Naive thymus-derived CD8-positive, alpha-beta T cell (primary cell): Measurements from ENCODE around the gene TSKS. TPM values are rescaled to one million over a fixed set of nuclear protein-coding genes. Genes with fewer than 3 reads are reported as not detected.

Experiments used
- microRNA-seq: library from miRNA; unstranded; fragments of <30 nt; microRNA quantifications from one replicate; pipeline ENCODE4 v1.2.0, GENCODE V29; 2022; ENCODE audit warnings: borderline microRNAs expressed
- polyA plus RNA-seq, 3 donors: library from polyadenylated mRNA; unstranded; fragments of 300-500 nt; fragmentation: Illumina TruSeq; gene quantifications; one replicate each; pipeline ENCODE4 v1.2.3, GENCODE V29; 2021
- total RNA-seq, 8 experiments: library from RNA in 2 of 8; stranded (reverse) in 2 of 8; gene quantifications; one replicate each; pipeline ENCODE4 v1.2.3 and lab custom pipeline; 2021 to 2026

The TSKS gene
- total and polyA plus RNA-seq, 5 experiments from 2014 or later = 0.17 to 4.8 (median 1.2) TPM

Small RNA genes lying within 50 kb of the gene (microRNA-seq; reads per million reads assigned to microRNA genes)
- not detected for gene MIR6799

Other genes starting within 250 kb of the TSKS start
- 1 to 10 TPM; 1.6 to 3.6 TPM for gene RCN3, start 235.3 kb downstream of the TSKS start, total RNA-seq
- 1 to 10 TPM; 1.5 to 4.5 (median 2.8) TPM for gene RCN3, start 235.3 kb downstream of the TSKS start, polyA plus RNA-seq
- gene NOSIP, start 182.8 kb downstream of the TSKS start, total RNA-seq = 100 to 1,000 TPM; 162 to 173 TPM
- 100 to 1,000 TPM; 662 to 854 (median 844) TPM for gene NOSIP, start 182.8 kb downstream of the TSKS start, polyA plus RNA-seq
- gene PRRG2, start 182.0 kb downstream of the TSKS start, total RNA-seq = 1 to 10 TPM; 1.9 to 2.4 TPM
- gene PRRG2, start 182.0 kb downstream of the TSKS start, polyA plus RNA-seq = under 1 TPM; 0.28 to 0.34 (median 0.32) TPM
- gene PRR12, start 172.1 kb downstream of the TSKS start, total RNA-seq = 10 to 100 TPM; 61.6 to 62.1 TPM
- gene PRR12, start 172.1 kb downstream of the TSKS start, polyA plus RNA-seq = under 1 TPM; 0.24 to 0.69 (median 0.37) TPM
- gene RRAS, start 123.2 kb downstream of the TSKS start, total RNA-seq = 10 to 100 TPM; 10.4 to 12.7 TPM
- gene RRAS, start 123.2 kb downstream of the TSKS start, polyA plus RNA-seq = 10 to 100 TPM; 21.8 to 30.2 (median 28.4) TPM
- gene SCAF1, start 121.1 kb downstream of the TSKS start, total RNA-seq = 10 to 100 TPM; 51.0 to 62.3 TPM
- 1 to 10 TPM; 1.1 to 2.5 (median 1.2) TPM for gene SCAF1, start 121.1 kb downstream of the TSKS start, polyA plus RNA-seq
- gene IRF3, start 97.4 kb downstream of the TSKS start, total RNA-seq = 100 to 1,000 TPM; 279 to 303 TPM
- 10 to 100 TPM; 54.6 to 76.1 (median 65.1) TPM for gene IRF3, start 97.4 kb downstream of the TSKS start, polyA plus RNA-seq
- 10 to 100 TPM; 22.5 to 24.0 TPM for gene BCL2L12, start 97.4 kb downstream of the TSKS start, total RNA-seq
- 10 to 100 TPM; 19.3 to 20.6 (median 19.6) TPM for gene BCL2L12, start 97.4 kb downstream of the TSKS start, polyA plus RNA-seq
- 100 to 1,000 TPM in 1 of 2 experiments, 10 to 100 TPM in 1; 97.4 to 100 TPM for gene PRMT1, start 86.0 kb downstream of the TSKS start, total RNA-seq
- gene PRMT1, start 86.0 kb downstream of the TSKS start, polyA plus RNA-seq = 100 to 1,000 TPM; 150 to 162 (median 158) TPM
- 1 to 10 TPM; 3.5 to 5.1 TPM for gene ADM5, start 73.7 kb downstream of the TSKS start, total RNA-seq
- gene ADM5, start 73.7 kb downstream of the TSKS start, polyA plus RNA-seq = under 1 TPM in 2 of 3 donors, not detected in 1; 0.14 to 0.53 TPM
- 1 to 10 TPM; 2.3 to 2.7 TPM for gene CPT1C, start 72.2 kb downstream of the TSKS start, total RNA-seq
- gene CPT1C, start 72.2 kb downstream of the TSKS start, polyA plus RNA-seq = under 1 TPM; 0.19 to 0.54 (median 0.40) TPM
- gene AP2A1, start 3.7 kb upstream of the TSKS start, total RNA-seq = 10 to 100 TPM; 56.1 to 57.8 TPM
- gene AP2A1, start 3.7 kb upstream of the TSKS start, polyA plus RNA-seq = 1 to 10 TPM; 4.5 to 6.5 (median 4.9) TPM
- 10 to 100 TPM; 23.0 to 28.8 TPM for gene FUZ, start 50.0 kb upstream of the TSKS start, total RNA-seq
- 1 to 10 TPM; 5.4 to 7.5 (median 7.0) TPM for gene FUZ, start 50.0 kb upstream of the TSKS start, polyA plus RNA-seq
- gene MED25, start 55.0 kb upstream of the TSKS start, total RNA-seq = 10 to 100 TPM; 39.8 to 43.2 TPM
- gene MED25, start 55.0 kb upstream of the TSKS start, polyA plus RNA-seq = 10 to 100 TPM in 2 of 3 donors, 1 to 10 TPM in 1; 7.5 to 19.2 (median 13.1) TPM
- gene PTOV1, start 87.9 kb upstream of the TSKS start, total RNA-seq = 100 to 1,000 TPM; 178 to 186 TPM
- gene PTOV1, start 87.9 kb upstream of the TSKS start, polyA plus RNA-seq = 10 to 100 TPM; 42.9 to 67.4 (median 50.9) TPM
- gene PNKP, start 104.3 kb upstream of the TSKS start, total RNA-seq = 100 to 1,000 TPM; 170 to 176 TPM
- 10 to 100 TPM; 21.1 to 24.3 (median 21.4) TPM for gene PNKP, start 104.3 kb upstream of the TSKS start, polyA plus RNA-seq
- 10 to 100 TPM; 28.4 to 30.4 TPM for gene AKT1S1, start 114.0 kb upstream of the TSKS start, total RNA-seq
- 1 to 10 TPM; 2.6 to 4.5 (median 3.9) TPM for gene AKT1S1, start 114.0 kb upstream of the TSKS start, polyA plus RNA-seq
- gene TBC1D17, start 114.4 kb upstream of the TSKS start, total RNA-seq = 10 to 100 TPM; 92.7 to 94.0 TPM
- 10 to 100 TPM in 2 of 3 donors, 1 to 10 TPM in 1; 8.1 to 17.7 (median 11.3) TPM for gene TBC1D17, start 114.4 kb upstream of the TSKS start, polyA plus RNA-seq
- gene IL4I1, start 133.6 kb upstream of the TSKS start, total RNA-seq = 1 to 10 TPM in 1 of 2 experiments, under 1 TPM in 1; 0.85 to 1.1 TPM
- gene IL4I1, start 133.6 kb upstream of the TSKS start, polyA plus RNA-seq = under 1 TPM; 0.24 to 0.26 (median 0.25) TPM
- 1 to 10 TPM; 8.4 to 9.2 TPM for gene ATF5, start 165.9 kb upstream of the TSKS start, total RNA-seq
- gene ATF5, start 165.9 kb upstream of the TSKS start, polyA plus RNA-seq = under 1 TPM; 0.71 to 0.97 (median 0.84) TPM
- gene NUP62, start 166.2 kb upstream of the TSKS start, total RNA-seq = 10 to 100 TPM; 53.9 to 61.4 TPM
- 10 to 100 TPM; 38.5 to 54.5 (median 49.1) TPM for gene NUP62, start 166.2 kb upstream of the TSKS start, polyA plus RNA-seq
- gene SIGLEC11, start 197.9 kb upstream of the TSKS start, total RNA-seq = not detected
- gene SIGLEC11, start 197.9 kb upstream of the TSKS start, polyA plus RNA-seq = not detected